ENCODE measurements around the gene NCAPD3. TPM values are rescaled to one million over a fixed set of nuclear protein-coding genes. Genes with fewer than 3 reads are reported as not detected.

NCAPD3 gene
- total and polyA plus RNA-seq, 2 donors (not counting 3 experiments of a cell fraction or from before 2014, with no cell fraction given) = 22.6 to 43.8 TPM

DNA sequence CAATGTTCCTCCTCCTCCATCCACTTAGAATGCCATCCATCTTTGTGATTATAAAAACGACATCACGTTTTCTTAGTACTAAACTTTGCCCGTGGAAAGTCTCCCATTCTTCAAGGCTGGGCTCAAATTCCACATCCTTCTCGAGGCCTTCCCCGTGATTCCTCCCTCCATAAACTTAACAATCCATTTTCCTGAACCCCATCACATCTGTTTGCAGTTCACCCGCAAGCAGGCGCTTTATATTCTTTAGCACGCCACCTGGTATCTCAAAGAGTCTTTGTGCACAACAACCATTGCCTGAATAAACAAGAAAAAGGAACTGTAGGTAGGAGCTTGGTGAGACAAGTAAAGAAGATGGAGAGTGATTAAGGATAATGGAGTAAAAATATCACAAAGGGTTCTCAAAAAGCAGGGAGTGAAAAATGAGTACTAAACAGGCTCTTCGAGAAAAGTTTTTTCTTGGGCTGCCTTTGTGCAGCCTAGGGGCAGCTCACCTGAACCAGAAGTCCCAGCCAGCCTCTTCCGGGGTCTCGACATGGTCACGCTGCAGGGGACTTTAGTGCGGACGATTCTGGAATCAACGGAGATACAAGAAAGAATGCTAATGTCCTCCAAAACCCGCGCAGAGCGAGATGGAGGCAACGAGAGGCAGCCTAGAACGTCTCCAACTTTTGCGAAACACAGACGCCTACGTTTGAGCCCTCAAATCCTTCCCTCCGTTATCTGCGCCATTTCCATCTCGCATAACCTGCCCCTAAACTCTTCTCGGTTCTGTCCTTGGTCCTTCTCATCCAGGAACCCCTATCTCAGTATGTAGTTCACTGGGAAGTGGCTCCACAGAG, 28.8 kb upstream of the NCAPD3 start:
- H3K36me3 ChIP-seq (ENCODE audit: control insufficient read depth in 2 of 2, extremely low read depth in 1 of 2, insufficient read depth in 2 of 2, low read length in 2 of 2) = peaks cover 2 to 20% of the 10 kb centered on the region in 2 experiments
- intact Hi-C loops (cut with micrococcal nuclease) (loop anchor here (1.0 to 5.0 kb wide), 4 partner anchors 28 to 215 kb away; partner anchors contain the start of genes GLB1L2 and VPS26B), dilution Hi-C loops (cut with MboI; ENCODE audit: extremely low pct_ligation_motif_present, low sequenced_read_pairs) (no loop called here)
- H3K9ac ChIP-seq (replicated peaks; ENCODE audit: extremely low read depth, insufficient read depth, low read length) = peak overlapping the region; percentile 36
- FAIRE-seq (no peak), DNase-seq (ENCODE audit: low read depth, low spot score) (no peak)
- peak overlapping the region; percentile 61 to 88 (median 72) for H3K4me3 ChIP-seq (replicated peaks in 1 of 3; ENCODE audit: insufficient read depth in 1 of 3, low read depth in 1 of 3, low read length in 3 of 3)
- H3K4me1 ChIP-seq (ENCODE audit: control insufficient read depth, extremely low read depth, insufficient read depth, low read length) = peaks cover 11% of the 10 kb centered on the region
- TSS peak; percentile 28 for BruUV-seq (replicated peaks)
- ChIA-PET CTCF (interaction anchor here (1.1 to 2.7 kb wide), 3 partner anchors 10 to 45 kb away, joined by 6 to 11 read pairs (median 11); partner anchors contain the start of gene NCAPD3), POLR2A (no interaction called here)
- no peaks in the 10 kb centered on the region for H4K20me1 ChIP-seq (replicated peaks; ENCODE audit: control insufficient read depth, extremely low read depth, insufficient read depth, low read length)
- no peaks in the 10 kb centered on the region for H3K9me1 ChIP-seq (replicated peaks; ENCODE audit: control insufficient read depth, extremely low read depth, insufficient read depth, low read length)
- H3K27me3 ChIP-seq (ENCODE audit: control insufficient read depth in 2 of 2, insufficient read depth in 2 of 2, low read length in 2 of 2) = no peaks in the 10 kb centered on the region
- peak overlapping the region; percentile 64 for H3K4me2 ChIP-seq (ENCODE audit: insufficient read depth, low read length)
- TF ChIP-seq FOS (IDR thresholded peaks at IDR 0.05; ENCODE audit: borderline replicate concordance, insufficient read depth, low read length) (no peak), GATA2 (IDR thresholded peaks at IDR 0.05; ENCODE audit: insufficient read depth, insufficient read length, low read depth, low read length) (no peak), POLR2AphosphoS5 (IDR thresholded peaks at IDR 0.05; ENCODE audit: insufficient read depth, low read depth, low read length) (no peak), MAX (IDR thresholded peaks at IDR 0.05; ENCODE audit: insufficient read depth, insufficient read length) (no peak), JUN (IDR thresholded peaks at IDR 0.05; ENCODE audit: borderline replicate concordance, insufficient read depth, insufficient read length, low read depth) (no peak), POLR2A (IDR thresholded peaks at IDR 0.05; ENCODE audit: low read depth, low read length) (no peak), MYC (IDR thresholded peaks at IDR 0.05; ENCODE audit: low read depth, low read length) (no peak), EZH2 (IDR thresholded peaks at IDR 0.05; ENCODE audit: borderline replicate concordance, low read depth, low read length, severe bottlenecking) (no peak)
- TF ChIP-seq, protein P1, sequence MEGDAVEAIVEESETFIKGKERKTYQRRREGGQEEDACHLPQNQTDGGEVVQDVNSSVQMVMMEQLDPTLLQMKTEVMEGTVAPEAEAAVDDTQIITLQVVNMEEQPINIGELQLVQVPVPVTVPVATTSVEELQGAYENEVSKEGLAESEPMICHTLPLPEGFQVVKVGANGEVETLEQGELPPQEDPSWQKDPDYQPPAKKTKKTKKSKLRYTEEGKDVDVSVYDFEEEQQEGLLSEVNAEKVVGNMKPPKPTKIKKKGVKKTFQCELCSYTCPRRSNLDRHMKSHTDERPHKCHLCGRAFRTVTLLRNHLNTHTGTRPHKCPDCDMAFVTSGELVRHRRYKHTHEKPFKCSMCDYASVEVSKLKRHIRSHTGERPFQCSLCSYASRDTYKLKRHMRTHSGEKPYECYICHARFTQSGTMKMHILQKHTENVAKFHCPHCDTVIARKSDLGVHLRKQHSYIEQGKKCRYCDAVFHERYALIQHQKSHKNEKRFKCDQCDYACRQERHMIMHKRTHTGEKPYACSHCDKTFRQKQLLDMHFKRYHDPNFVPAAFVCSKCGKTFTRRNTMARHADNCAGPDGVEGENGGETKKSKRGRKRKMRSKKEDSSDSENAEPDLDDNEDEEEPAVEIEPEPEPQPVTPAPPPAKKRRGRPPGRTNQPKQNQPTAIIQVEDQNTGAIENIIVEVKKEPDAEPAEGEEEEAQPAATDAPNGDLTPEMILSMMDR (IDR thresholded peaks at IDR 0.05; ENCODE audit: extremely low read depth in 1 of 2, insufficient read depth in 1 of 2, low read depth in 1 of 2, low read length in 2 of 2) = no peak
- H3K9me3 ChIP-seq (replicated peaks; ENCODE audit: control insufficient read depth, insufficient read depth, low read length) = no peaks in the 10 kb centered on the region
- H3K79me2 ChIP-seq (ENCODE audit: control insufficient read depth, insufficient read depth, low read length) = peaks cover 6% of the 10 kb centered on the region
- peak overlapping the region; percentile 72 for H2AFZ ChIP-seq (ENCODE audit: low read depth, low read length)
- no peak overlapping the region for H3K27ac ChIP-seq (ENCODE audit: insufficient read depth, low read depth, low read length)
